Cortex of kidney (tissue), 1 donor: ENCODE data around the gene MCHR1.
"Not testable (repeated sequence)": the region's sequence is repeated elsewhere in the genome, so short reads cannot be mapped to it uniquely, and the experiment has no call there.

Experiments used
- DNase-seq: peaks from one replicate; lab custom pipeline; 2025; lab: John Stamatoyannopoulos, UW

MCHR1 gene

GRCh38 chr22:40656651-40657050 is 22.6 kb upstream of the MCHR1 start:
- not testable (repeated sequence) for DNase-seq

DNA sequence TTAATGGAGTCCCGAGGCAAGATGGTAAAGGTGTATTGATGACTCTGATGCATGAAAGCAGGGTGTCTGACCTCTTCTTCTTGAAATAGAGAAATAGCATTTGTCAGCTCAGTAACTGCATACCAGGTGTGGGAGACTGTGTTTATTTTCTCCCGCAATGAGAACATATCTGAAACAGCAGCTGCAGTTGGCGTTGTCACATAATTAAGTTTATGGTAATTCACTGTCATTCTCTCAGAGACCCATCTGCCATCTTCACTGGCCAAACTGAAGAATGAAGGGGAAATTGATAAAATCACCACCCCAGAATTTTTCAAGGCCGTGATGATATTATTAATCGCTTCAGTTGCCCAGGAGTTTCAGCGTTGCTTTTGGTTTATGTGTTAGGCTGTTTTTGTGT is 20.1 kb upstream of the MCHR1 start:
- no peak for DNase-seq

DNA sequence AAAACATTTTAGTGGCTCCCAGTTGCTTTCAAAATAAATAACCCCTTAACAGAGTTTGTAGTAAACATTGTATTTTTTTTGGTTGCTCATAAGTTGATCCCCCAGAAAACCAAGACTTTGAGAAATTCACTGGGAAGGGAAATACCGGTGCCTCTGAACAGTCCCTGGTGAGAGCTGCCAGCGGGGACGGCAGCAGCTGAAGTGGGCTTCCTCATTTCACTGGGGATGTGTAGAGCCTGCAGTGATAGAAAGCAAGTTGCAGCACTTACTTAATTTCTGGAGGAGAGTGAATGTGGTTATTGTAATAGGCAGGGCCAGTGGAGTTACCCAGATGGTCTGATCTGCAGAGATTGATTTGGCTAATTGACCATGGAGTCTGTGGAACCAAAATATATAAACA is 18.6 kb upstream of the MCHR1 start:
- no peak for DNase-seq

DNA sequence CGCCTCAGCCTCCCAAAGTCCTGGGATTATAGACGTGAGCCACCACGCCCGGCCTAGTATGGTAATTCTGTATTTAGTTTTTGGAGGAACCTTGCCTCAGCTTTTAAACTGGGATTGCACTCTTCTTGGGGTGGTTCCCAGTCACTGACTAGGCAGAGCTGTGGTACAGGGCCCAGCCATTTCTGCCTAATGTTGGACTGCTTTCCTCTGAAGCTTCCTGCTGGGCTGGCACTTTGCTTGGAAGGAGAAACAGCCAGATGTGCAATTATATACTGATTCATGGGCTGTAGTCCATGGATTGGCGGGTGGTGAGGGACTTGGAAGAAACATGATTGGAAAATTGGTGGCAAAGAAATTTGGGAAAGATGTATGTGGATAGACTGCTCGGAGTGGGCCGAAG is 17.6 kb upstream of the MCHR1 start:
- no peak for DNase-seq

DNA sequence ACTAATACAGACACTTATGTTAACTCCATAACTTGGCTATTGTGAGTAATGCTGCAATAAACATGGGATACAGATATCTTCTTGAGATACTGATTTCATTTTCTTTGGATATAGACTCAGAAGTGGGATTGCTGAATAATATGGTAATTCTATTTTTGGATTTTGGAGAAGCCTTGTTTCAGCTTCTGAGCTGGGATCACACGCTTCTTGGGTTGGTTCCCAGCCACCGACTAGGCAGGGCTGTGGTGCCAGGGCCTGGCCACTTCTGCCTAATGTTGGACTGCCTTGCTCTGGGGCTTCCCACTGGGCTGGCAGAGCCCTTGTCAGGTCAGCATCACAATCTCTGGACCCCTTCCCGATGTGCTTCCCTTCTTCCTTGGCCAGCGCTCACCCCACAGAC is 14.0 kb upstream of the MCHR1 start:
- DNase-seq = no peak

- DNase-seq = no peak
These were observed 13.0 kb upstream of the MCHR1 start for GRCh38 chr22:40666151-40666848.

- no peak for DNase-seq
These were observed 10.5 kb upstream of the MCHR1 start for GRCh38 chr22:40668611-40669411.

GRCh38 chr22:40670058-40670457 is 9.2 kb upstream of the MCHR1 start:
- no peak for DNase-seq

GRCh38 chr22:40671369-40671768 is 7.9 kb upstream of the MCHR1 start:
- DNase-seq = no peak

DNA sequence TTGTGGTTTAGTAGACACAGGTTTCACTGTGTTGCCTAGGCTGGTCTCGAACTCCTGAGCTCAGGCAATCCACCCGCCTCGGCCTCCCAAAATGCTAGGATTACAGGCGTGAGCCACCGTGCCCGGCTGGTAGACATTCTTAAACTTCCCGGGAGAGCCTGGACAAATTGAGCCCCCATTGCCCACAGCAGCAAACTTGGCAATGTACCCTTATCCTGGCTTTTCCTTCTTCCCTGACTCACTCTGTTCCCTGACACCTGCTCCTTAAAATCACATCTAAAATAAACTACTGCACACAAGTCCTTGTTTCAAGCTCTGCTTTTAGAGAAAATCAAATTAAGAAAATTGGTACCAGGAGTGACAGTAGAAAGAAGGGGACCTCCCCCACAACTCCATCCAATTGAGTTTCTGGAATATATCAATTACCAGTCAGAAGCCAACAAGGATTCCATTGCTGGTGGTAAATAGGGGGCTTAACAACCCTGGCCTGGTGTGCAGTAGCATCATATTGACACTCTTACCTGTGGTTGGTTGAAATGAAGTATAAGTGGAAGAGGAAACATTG is 7.4 kb upstream of the MCHR1 start:
- no peak for DNase-seq

GRCh38 chr22:40673017-40673416 is 6.3 kb upstream of the MCHR1 start:
- no peak for DNase-seq

GRCh38 chr22:40674274-40674673 is 5.0 kb upstream of the MCHR1 start:
- DNase-seq = no peak

DNA sequence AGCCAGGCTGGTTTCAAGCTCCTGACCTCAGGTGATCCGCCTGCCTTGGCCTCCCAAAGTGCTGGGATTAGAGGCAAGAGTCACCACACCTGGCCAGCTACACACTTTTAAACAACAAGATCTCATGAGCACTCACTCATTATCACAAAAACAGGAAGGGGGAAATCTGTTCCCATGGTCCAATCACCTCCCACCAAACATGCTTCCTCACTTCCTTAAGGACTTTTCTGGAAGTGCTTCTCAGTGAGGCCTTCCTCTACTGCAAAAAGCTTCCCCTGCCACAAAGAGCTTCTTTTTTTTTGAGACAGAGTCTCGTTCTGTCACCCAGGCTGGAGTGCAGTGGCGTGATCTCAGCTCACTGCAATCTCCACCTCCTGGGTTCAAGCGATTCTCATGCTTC is 3.1 kb upstream of the MCHR1 start:
- DNase-seq = not testable (repeated sequence)

GRCh38 chr22:40676644-40677043 is 2.6 kb upstream of the MCHR1 start:
- DNase-seq = no peak

- DNase-seq = no peak
These were observed 613 bp upstream of the MCHR1 start for GRCh38 chr22:40678493-40679248.

DNA sequence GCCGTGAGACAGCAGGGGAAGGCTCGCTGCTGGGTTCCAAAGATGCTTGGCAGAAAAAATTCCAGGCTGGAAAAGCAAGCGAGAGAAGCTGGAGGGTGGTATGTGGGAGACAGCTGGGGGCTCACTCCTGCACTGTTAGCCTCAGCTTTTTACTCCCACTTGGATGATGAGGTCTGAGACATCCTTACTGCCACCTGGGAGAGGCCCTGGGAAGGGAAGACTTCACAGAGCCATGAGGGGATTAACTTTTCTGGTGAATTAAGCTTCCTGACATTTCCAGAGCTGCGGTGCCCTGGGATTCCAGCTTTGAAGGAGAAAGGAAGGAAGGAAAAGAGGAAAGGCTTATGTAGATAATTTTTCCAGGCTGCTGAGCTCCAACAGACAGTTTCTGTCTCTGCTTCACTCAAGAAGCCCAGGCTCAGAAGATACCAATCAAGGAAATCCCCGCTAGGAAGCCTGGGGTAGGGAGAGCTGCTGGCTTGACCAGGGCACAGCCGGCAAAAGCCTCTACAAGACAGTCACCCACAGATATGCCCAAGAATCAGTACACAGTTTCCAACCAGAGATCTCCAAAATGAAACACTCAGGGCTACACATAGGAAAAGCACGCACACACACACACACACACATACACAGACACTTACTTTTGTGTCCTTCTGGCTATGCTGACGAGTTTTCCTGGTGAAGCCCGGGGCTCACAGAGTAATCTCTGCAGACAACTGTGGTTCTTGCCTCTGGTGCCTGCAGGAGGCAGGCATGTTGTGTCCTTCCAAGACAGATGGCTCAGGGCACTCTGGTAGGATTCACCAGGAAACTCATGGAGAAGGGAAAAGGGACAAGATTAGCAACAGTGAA is 907 bp downstream of the MCHR1 start:
- DNase-seq = no peak

- no peak for DNase-seq
These were observed 1.5 kb downstream of the MCHR1 start for GRCh38 chr22:40680819-40681183.

- DNase-seq = no peak
These were observed 2.2 kb downstream of the MCHR1 start for GRCh38 chr22:40681451-40681850.

DNA sequence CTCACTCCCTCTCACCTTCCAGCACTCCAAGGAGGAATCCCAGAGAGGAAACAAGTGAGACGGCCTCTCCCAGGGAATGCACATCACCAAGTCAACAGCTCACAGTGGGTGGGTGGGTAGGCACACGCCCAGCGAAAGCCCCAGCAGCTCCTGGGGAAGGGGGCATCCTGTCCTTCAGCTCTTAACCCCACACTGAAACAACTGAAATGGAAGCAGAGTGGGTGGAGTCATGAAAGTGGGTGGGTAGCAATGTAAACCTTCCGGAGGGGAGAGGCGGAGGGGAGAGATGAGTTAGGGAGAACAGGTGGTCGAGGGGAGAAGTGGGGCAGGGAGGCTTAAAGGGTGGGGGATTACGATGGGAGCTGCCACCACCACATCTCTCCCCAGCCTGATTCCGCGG is 5.4 kb downstream of the MCHR1 start:
- no peak for DNase-seq

- DNase-seq = no peak
These were observed 6.1 kb downstream of the MCHR1 start for GRCh38 chr22:40685406-40685805.

DNA sequence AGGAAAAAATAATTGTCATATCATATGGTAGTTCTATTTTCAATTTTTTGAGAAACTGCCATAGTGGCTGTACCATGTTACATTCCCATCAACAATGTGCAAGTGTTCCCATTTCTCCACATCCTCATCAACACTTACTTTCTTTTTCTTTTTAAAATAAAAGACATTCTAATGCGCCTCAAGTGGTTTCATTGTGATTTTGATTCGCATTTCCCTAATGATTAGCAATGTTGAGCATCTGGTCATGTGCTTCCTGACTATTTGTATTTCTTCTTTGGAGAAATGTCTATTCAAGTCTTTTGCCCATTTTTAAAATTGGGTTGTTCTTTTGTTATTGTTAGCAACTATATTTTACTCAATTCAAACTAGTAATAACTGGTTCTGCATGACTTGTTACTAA is 8.4 kb downstream of the MCHR1 start:
- no peak for DNase-seq

GRCh38 chr22:40690370-40690769 is 11.1 kb downstream of the MCHR1 start:
- no peak for DNase-seq
